ENCODE measurements around the gene INAFM2. TPM values are rescaled to one million over a fixed set of nuclear protein-coding genes. Genes with fewer than 3 reads are reported as not detected.

Gene INAFM2
- total and polyA plus RNA-seq, 2 donors (not counting 1 experiment from before 2014, with no cell fraction given), result 8.9 to 11.0 TPM

DNA sequence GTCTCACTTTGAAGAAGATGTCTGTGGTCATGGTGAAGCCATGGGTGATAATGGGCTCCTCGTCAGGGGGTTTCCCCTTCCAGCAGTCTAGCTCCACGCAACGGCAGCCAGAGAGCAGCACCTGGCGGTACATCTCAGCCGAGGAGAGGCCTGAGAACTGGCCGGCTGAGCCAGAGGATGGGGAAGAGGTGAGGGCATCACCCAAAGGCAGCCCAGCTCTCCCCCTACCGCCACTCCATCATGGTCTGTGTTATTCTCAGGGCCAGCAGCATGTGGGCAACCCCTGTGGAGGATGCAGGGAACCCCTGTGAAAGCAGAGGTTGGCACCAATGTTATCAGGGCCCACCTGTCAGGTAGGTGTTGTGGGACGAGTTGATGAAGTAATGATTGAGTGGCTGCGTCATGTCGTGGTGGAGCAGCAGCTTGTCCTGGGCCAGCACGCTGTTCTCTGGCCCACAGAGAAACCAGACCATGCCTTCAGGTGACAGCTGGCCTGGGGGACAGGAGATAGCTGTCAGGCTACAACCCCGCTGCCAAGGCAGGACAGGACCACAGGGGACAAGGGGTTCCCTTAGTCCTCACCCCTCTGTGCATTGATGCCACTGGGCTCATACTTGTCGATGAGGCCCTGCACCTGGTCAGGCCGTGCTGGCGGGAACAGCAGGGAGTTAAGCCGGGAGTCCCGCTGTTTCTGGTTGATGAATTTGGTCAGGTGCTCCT, 25.1 kb upstream of the INAFM2 start:
- no peak overlapping the region for H3K4me3 ChIP-seq (replicated peaks in 1 of 4; ENCODE audit: control extremely low read depth in 1 of 4, insufficient read depth in 1 of 4, low read depth in 3 of 4, low read length in 4 of 4)
- peaks cover 18% of the 10 kb centered on the region for H3K27me3 ChIP-seq (ENCODE audit: control insufficient read depth, insufficient read depth, low read length)
- no peak overlapping the region for H3K9ac ChIP-seq (ENCODE audit: insufficient read depth, low read length)
- no peak overlapping the region for H3K27ac ChIP-seq (ENCODE audit: insufficient read depth, low read length)
- no peaks in the 10 kb centered on the region for H4K20me1 ChIP-seq (ENCODE audit: control insufficient read depth, extremely low read depth, insufficient read depth, low read length)
- no peaks in the 10 kb centered on the region for H3K36me3 ChIP-seq (ENCODE audit: control insufficient read depth, insufficient read depth, low read length)
- no peak overlapping the region for H2AFZ ChIP-seq (ENCODE audit: low read length)
- TF ChIP-seq, protein P1, sequence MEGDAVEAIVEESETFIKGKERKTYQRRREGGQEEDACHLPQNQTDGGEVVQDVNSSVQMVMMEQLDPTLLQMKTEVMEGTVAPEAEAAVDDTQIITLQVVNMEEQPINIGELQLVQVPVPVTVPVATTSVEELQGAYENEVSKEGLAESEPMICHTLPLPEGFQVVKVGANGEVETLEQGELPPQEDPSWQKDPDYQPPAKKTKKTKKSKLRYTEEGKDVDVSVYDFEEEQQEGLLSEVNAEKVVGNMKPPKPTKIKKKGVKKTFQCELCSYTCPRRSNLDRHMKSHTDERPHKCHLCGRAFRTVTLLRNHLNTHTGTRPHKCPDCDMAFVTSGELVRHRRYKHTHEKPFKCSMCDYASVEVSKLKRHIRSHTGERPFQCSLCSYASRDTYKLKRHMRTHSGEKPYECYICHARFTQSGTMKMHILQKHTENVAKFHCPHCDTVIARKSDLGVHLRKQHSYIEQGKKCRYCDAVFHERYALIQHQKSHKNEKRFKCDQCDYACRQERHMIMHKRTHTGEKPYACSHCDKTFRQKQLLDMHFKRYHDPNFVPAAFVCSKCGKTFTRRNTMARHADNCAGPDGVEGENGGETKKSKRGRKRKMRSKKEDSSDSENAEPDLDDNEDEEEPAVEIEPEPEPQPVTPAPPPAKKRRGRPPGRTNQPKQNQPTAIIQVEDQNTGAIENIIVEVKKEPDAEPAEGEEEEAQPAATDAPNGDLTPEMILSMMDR (conservative IDR thresholded peaks at IDR 0.05 in 1 of 2, IDR thresholded peaks at IDR 0.05 in 1 of 2; ENCODE audit: low read depth in 1 of 2, low read length in 2 of 2), result no peak
- no peak overlapping the region for H3K4me2 ChIP-seq (ENCODE audit: extremely low read depth, insufficient read depth, low read length)
- H3K9me3 ChIP-seq (ENCODE audit: control insufficient read depth, insufficient read depth, low read depth, low read length), result no peaks in the 10 kb centered on the region
- H3K79me2 ChIP-seq (ENCODE audit: control insufficient read depth, insufficient read depth, low read length), result no peaks in the 10 kb centered on the region
- H3K4me1 ChIP-seq (ENCODE audit: control insufficient read depth, extremely low read depth, insufficient read depth, low read length), result no peaks in the 10 kb centered on the region
- no peak for DNase-seq (ENCODE audit: low read depth in 2 of 2)

DNA sequence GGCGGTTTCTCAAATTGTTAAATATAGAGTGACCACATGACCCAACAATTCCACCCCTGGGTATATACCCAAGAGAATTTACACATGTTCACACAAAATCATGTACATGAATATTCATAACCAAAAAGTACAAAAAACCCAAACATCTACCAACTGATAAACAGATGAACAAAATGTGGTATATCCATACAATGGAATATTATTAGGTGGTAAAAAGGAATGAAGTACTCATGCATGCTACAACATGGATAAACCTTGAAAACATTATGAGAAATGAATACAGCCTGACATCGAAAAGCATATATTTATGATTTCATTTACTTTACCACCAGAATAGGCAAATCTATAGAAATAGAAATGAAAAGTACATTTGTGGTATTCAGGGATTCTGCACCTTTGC, 23.1 kb upstream of the INAFM2 start:
- H3K27ac ChIP-seq (ENCODE audit: insufficient read depth, low read length), result no peak overlapping the region
- no peak for DNase-seq (ENCODE audit: low read depth in 2 of 2)
- H3K9me3 ChIP-seq (ENCODE audit: control insufficient read depth, insufficient read depth, low read depth, low read length), result no peaks in the 10 kb centered on the region
- H3K9ac ChIP-seq (ENCODE audit: insufficient read depth, low read length), result no peak overlapping the region
- no peaks in the 10 kb centered on the region for H3K4me1 ChIP-seq (ENCODE audit: control insufficient read depth, extremely low read depth, insufficient read depth, low read length)
- TF ChIP-seq, protein P1 (conservative IDR thresholded peaks at IDR 0.05 in 1 of 2, IDR thresholded peaks at IDR 0.05 in 1 of 2; ENCODE audit: low read depth in 1 of 2, low read length in 2 of 2), result no peak
- no peak for TF ChIP-seq EZH2 (IDR thresholded peaks at IDR 0.05; ENCODE audit: low read length, missing control alignments)
- H3K4me2 ChIP-seq (ENCODE audit: extremely low read depth, insufficient read depth, low read length), result no peak overlapping the region
- H2AFZ ChIP-seq (ENCODE audit: low read length), result no peak overlapping the region
- H3K36me3 ChIP-seq (ENCODE audit: control insufficient read depth, insufficient read depth, low read length), result no peaks in the 10 kb centered on the region
- peaks cover 24% of the 10 kb centered on the region for H3K27me3 ChIP-seq (ENCODE audit: control insufficient read depth, insufficient read depth, low read length)
- H3K4me3 ChIP-seq (replicated peaks in 1 of 4; ENCODE audit: control extremely low read depth in 1 of 4, insufficient read depth in 1 of 4, low read depth in 3 of 4, low read length in 4 of 4), result no peak overlapping the region
- no peaks in the 10 kb centered on the region for H4K20me1 ChIP-seq (ENCODE audit: control insufficient read depth, extremely low read depth, insufficient read depth, low read length)
- H3K79me2 ChIP-seq (ENCODE audit: control insufficient read depth, insufficient read depth, low read length), result no peaks in the 10 kb centered on the region

DNA sequence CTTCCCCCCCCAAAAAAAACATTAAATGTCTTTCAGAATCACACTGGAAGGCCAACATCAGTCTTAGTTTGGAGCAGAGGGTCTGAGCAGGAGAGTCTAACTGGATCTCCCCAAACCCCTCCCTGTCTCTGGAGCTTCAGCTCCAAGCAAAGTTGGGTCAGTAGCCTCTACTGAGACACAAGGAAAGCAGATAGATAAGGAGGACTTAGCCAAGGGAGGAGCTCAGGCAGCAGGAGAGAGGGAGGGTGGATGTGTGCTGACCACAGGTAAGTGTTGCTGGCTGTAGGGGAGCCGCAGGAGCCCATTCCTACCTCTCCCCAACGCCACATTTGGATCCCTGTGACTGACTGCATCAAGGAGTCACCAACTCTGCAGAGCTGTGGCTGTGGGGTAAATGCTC, 22.7 kb upstream of the INAFM2 start:
- Histone ChIP-seq H4K20me1 (ENCODE audit: control insufficient read depth, extremely low read depth, insufficient read depth, low read length) (no peaks in the 10 kb centered on the region), H3K79me2 (ENCODE audit: control insufficient read depth, insufficient read depth, low read length) (no peaks in the 10 kb centered on the region)
- TF ChIP-seq EZH2 (IDR thresholded peaks at IDR 0.05; ENCODE audit: low read length, missing control alignments), result no peak
- TF ChIP-seq, protein P1 (conservative IDR thresholded peaks at IDR 0.05 in 1 of 2, IDR thresholded peaks at IDR 0.05 in 1 of 2; ENCODE audit: low read depth in 1 of 2, low read length in 2 of 2), result no peak

More for the DNA sequence above, 22.7 kb upstream of the INAFM2 start:
- H3K9me3 ChIP-seq (ENCODE audit: control insufficient read depth, insufficient read depth, low read depth, low read length), result no peaks in the 10 kb centered on the region
- no peak overlapping the region for H2AFZ ChIP-seq (ENCODE audit: low read length)
- peaks cover 28% of the 10 kb centered on the region for H3K27me3 ChIP-seq (ENCODE audit: control insufficient read depth, insufficient read depth, low read length)
- no peaks in the 10 kb centered on the region for H3K4me1 ChIP-seq (ENCODE audit: control insufficient read depth, extremely low read depth, insufficient read depth, low read length)
- H3K36me3 ChIP-seq (ENCODE audit: control insufficient read depth, insufficient read depth, low read length), result no peaks in the 10 kb centered on the region
- DNase-seq (ENCODE audit: low read depth in 2 of 2), result no peak
- H3K4me3 ChIP-seq (replicated peaks in 1 of 4; ENCODE audit: control extremely low read depth in 1 of 4, insufficient read depth in 1 of 4, low read depth in 3 of 4, low read length in 4 of 4), result no peak overlapping the region
- no peak overlapping the region for H3K27ac ChIP-seq (ENCODE audit: insufficient read depth, low read length)
- no peak overlapping the region for H3K9ac ChIP-seq (ENCODE audit: insufficient read depth, low read length)
- H3K4me2 ChIP-seq (ENCODE audit: extremely low read depth, insufficient read depth, low read length), result no peak overlapping the region
